GM18519 (cell line): ENCODE measurements around the gene MS4A2.
"Not testable (repeated sequence)": the region's sequence is repeated elsewhere in the genome, so short reads cannot be mapped to it uniquely, and the experiment has no call there.

Experiments
- ATAC-seq: cut with Tn5 transposase; IDR thresholded peaks from one replicate; pipeline ENCODE4 v1.9.1; 2021; ENCODE audit warnings: mild to moderate bottlenecking, moderate library complexity; ENCODE audit not compliant: unreplicated experiment, low FRiP score

MS4A2 gene

DNA sequence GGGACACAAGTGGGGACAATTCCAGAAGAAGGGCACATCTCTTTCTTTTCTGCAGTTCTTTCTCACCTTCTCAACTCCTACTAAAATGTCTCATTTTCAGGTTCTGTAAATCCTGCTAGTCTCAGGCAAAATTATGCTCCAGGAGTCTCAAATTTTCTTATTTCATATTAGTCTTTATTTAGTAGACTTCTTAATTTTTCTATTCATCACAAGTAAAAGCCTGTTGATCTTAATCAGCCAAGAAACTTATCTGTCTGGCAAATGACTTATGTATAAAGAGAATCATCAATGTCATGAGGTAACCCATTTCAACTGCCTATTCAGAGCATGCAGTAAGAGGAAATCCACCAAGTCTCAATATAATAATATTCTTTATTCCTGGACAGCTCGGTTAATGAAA lies at the start of gene MS4A2:
MS4A2 (plus strand) TSS at position 301 of the 400 bp plus-strand sequence. CDS start 102 bp downstream, outside the sequence.
- no peak for ATAC-seq

DNA sequence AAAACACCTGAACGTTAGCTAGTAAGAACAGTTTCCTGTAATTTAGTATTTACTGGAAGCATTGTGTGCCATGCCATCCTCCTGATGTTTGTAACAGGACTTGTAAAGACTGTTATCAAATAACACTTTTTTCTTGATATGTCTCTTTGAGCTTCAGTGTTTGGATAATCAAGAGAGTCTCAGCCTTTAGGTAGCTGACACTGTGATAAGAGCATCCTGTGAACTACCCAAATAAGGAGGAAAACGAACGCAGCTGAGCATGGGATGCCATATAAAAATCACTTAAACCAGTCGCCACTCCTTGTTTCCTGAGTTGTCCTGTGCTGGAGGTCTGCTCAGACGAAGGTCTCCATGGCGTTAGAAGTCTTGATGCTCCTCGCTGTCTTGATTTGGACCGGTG lies 48.4 kb upstream of the MS4A2 start, which contains the start of gene OOSP2:
OOSP2 (plus strand) TSS at position 301 of the 400 bp plus-strand sequence; CDS start at position 352, 51 bp downstream.
- no peak for ATAC-seq

DNA sequence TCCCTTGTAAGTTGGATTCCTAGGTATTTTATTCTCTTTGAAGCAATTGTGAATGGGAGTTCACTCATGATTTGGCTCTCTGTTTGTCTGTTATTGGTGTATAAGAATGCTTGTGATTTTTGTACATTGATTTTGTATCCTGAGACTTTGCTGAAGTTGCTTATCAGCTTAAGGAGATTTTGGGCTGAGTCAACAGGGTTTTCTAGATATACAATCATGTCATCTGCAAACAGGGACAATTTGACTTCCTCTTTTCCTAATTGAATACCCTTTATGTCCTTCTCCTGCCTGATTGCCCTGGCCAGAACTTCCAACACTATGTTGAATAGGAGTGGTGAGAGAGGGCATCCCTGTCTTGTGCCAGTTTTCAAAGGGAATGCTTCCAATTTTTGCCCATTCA lies 38.0 kb upstream of the MS4A2 start:
- not testable (repeated sequence) for ATAC-seq

DNA sequence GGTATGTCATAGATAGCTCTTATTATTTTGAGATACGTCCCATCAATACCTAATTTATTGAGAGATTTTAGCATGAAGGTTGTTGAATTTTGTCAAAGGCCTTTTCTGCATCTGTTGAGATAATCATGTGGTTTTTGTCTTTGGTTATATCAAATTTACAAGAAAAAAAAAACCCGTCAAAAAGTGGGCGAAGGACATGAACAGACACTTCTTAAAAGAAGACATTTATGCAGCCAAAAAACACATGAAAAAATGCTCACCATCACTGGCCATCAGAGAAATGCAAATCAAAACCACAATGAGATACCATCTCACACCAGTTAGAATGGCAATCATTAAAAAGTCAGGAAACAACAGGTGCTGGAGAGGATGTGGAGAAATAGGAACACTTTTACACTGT lies 37.6 kb upstream of the MS4A2 start:
- ATAC-seq: not testable (repeated sequence)

DNA sequence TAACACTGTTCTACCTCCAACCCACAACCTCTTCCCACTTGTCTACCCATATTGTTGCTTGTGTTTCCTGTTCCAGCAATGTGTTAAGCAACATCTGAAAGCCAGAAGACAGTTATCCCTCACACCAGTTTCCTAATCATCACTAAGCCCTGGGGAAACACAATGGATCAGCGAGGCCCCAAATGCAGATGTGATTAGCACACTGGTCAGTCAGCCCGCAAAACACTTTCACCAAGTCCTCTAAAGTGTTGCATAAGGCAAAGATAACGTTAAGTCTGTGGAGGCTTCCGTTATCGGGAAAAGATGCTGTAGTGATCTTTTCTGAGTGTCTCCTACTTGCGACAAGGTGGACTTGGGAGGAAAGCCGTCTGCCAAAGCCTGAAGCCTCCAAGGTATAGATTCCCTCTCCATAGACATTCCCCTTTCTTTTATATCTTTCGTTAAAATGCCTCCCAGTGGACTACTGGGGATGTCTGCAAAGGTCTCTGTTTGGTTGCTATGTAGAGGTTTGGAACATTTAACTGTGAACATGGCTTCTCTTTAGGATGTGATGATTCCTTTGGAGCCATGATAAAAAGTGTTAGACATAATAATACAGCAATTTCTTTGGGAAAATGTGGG lies 32.0 kb upstream of the MS4A2 start, which contains the start of gene MS4A3:
MS4A3 (plus strand) TSS at position 317 of the 621 bp plus-strand sequence. CDS start 4,496 bp downstream, outside the sequence.
- no peak for ATAC-seq

DNA sequence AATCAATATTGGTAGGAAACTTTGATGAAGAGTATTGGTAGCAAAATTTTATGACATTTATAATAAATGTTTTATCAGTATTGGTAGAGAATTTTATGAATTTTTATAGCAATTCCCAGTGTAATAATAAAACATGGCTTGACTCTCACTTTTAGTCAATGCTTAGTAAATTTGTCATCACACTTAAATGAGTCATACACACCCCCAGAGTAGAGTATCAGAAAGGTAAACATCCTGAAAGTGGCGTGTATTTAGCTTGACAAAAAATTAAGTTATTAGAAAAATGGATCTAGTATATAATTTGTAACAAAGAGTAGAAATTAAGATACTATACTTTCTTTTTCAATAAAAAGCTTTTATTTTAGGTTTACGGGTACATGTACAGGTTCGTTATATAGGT lies 29.4 kb upstream of the MS4A2 start:
- no peak for ATAC-seq

DNA sequence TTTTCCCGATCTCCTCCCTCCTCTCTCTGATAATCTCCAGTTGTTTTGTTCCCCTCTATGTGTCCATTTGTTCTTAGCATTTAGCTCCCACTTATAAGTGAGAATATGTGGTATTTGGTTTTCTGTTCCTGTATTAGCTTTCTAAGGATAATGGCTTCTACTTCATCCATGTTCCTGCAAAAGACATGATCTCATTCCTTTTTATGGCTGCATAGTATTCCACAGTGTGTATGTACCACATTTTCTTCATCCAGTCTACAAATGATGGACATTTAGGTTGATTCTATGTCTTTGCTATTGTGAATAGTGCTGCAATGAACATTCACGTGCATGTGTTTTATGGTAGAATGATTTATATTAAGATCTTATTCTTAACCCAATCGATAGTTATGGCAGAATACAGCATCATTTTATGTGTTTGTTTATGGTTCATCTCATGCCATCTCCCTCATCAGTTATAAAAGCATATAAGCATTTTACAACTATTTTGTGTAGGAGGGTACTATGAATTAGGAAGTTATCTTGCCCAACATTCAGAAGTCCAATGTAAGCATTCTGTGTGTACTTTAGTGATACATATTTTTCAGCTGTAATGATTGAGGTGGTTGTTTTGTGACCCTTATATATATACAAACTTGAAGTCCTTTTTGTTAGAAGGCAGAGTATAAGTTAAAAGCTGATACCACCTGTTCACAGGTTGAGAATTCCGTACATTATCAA lies 28.8 kb upstream of the MS4A2 start:
- no peak for ATAC-seq

DNA sequence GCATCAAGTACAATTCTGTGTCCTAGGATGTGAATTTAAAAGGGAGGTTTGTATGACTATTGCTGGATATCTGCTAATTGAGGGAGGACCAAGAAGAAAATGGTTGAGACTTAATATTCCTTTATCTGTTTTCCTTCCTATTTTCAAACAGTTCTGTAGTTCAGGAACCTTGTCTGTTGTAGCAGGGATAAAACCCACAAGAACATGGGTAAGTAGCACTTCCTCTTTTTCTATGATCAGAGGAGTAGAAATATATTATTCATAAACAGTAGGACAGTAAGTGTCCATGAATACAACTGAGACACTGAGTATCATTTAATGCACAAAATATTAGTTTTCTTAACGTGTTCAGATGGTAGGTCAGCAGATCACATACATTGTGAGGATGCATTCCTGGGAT lies 24.4 kb upstream of the MS4A2 start:
- ATAC-seq: no peak

DNA sequence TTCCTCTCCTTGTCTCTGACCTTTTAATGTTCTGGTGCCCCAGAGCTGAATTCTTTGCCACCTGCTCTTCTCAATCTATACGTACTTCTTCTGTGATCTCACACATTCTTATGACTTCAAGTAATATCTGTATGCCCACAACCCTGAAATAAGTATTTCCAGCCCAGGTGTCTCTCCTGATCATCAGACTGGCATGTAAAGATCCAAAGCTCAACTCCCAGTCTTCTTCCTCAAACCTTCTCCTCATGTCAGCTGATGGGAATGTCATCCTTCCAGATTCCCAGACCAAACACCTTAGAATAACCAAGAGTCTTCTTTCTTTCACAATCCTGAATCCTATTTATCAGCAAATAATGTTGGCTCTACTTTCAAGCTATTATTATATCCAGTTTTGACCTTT lies 22.7 kb upstream of the MS4A2 start:
- ATAC-seq: no peak

DNA sequence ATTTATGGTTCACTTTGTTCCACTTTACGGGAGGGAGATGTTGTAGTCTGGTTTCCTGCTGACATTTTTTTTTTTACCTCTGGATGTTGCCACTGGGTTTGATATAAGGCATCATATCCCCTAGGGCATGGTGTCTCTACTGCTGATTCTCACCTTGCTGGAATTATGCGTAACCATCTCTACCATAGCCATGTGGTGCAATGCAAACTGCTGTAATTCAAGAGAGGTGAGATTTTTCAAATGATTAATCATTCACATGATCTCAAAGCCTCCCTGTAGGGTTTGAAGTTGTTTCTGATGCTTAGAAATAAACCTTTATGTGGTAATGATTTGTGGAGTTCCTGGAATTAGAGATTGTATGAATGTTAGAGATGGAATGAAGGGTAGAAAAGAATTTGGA lies 19.0 kb upstream of the MS4A2 start:
- no peak for ATAC-seq

DNA sequence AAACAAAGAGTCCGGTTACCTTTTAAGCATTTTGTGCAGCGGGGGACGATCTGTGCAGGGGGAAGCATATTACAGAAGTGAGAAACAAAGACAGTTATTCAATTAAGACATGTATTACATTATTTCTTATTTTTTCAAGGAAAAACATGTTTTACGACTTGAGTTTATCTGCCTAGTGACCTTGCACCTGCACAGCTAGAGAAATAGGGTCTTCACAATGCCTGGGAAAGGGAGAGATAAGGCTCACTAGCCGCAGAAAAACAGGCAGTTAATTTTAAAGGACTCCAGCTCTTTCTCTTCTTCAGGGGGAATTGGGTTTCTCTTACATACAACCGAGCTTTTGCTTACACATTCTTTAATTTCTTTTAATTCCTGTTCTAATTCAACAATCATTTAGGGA lies 16.8 kb upstream of the MS4A2 start:
- ATAC-seq: not testable (repeated sequence)

DNA sequence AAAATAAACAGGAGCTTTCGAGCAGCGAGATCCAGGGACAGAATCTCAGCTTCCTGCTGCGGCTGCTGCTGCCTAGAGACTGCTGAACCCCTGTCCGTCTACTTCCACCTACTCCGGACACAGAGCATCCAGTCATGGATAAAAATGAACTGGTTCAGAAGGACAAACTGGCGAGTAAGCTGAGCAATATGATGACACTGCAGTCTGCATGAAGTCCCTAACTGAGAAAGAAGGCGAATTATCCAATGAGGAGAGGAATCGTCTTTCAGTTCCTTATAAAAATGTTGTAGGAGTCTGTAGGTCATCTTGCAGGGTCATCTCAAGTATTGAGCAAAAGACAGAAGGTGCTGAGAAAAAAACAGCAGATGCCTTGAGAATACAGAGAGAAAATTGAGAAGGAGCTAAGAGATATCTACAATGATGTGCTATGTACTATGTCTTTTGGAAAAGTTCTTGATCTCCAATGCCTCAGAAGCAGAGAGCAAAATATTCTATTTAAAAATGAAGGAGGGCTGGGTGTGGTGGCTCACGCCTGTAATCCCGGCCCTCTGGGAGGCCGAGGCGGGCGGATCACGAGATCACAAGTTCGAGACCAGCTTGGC lies 11.1 kb upstream of the MS4A2 start:
- ATAC-seq: no peak

DNA sequence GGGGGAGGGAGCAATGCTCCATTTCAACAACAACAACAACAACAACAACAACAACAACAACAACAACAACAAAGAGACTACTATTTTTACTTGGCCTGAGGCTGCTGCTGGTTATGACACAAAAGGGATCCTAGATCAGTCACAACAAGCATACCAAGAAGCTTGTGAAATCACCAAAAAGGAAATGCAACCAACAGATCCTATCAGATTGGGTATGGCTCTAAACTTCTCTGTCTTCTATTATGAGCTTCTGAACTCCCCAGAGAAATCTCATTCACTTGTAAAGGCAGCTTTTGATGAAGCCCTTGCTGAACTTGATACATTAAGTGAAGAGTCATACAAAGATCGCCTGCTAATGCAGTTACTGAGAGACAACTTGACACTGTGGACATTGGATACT lies 10.5 kb upstream of the MS4A2 start:
- no peak for ATAC-seq

DNA sequence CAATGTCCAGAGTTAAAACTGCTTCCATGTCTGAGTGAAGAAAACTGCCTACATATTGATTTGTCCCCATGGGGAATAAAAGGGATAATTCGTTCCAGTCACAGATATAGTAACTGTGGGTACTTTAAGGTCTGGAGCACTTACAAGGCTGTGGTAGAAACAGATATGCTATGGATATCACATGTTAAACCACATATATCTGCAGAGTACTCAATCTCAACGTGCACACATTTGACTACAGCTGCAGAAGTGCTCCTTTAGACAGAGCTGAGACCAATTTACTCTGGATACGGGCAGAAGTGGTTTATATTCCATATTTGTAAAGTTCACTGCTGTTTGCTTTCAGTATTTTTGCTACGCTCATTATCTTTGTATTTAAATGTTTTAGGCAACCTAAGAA lies 9.7 kb upstream of the MS4A2 start:
- ATAC-seq: no peak

DNA sequence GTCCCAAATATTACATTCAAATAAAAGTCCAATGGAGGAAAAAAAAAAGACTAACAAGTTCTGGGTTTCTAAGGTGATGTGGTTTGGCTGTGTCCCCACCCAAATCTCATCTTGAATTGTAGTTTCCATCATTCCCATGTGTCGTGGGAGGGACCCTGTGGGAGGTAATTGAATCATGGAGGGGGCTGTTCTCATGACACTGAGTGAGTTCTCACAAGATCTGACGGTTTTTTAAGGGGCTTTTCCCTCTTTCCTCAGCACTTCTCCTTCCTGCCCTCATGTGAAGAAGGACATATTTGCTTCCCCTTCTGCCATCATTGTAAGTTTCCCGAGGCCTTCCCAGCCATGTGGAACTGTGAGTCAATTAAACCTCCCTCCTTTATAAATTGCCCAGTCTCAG lies 7.9 kb upstream of the MS4A2 start:
- ATAC-seq: no peak

DNA sequence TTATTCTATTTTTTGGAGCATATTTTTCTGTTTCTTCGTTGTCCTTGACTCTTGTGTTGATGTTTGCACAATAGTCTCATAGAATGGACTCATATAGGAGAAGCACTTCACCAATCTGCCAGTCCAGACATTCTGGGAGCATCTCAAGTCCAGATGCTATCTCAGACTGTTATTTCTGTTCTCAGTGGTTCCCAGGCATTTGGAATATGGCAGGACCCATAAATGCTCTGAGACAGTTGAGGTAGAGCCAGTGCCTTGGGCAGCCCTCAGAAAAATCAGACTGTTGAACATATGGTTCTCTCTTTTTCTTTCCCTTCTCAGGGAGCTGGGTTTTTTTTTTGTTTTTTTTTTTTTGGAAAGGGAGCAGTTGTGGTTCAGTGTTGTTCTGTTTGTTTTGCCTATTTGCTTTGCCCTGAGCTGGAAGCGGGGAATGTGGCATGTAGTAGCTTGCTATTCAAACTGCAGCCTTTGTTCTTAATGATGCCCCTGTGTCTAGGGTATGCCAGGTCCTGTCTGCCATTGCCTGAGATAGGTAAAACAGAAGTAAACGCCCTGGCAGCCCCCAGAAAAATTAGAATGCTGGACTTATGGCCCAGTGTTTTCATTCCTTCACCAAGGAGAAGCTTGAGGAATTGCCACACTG lies 3.7 kb upstream of the MS4A2 start:
- no peak for ATAC-seq

DNA sequence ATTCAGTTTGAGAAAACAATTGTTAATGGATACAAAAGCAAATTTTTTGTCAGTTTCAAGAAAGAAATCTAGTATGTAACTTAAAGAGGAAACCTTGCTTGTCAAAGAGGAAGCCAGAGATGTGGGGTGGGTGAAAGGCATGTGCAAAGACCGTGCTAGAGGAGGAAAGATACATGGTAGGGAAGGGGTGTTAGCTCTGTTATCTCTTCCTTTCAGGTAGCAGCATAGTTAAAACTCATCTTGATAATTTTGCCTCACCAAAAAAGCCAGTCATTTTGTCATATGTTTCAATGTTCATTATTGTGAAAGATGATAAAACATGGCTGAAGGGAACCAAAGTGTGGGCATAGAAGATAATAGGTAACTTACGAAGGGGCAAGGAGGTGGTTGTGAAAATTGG lies 2.6 kb upstream of the MS4A2 start:
- no peak for ATAC-seq

DNA sequence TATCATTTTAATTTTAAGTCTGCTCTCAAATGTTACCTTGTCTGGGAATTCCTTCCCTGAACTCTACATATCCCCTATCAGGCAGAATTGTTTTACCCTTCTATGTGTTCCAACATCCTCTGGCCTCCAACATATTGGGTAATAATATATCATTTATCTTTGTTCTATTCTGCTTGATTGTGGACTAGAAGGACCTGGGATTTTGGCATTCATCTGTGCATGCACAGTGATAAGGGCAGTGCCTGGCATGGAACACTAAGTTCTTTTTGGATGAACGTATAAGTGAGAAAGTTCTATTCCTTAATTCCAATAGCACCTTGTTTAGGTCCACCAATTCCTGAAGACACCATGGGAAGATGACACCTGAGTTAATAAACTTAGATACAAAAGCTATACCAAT lies 1.2 kb upstream of the MS4A2 start:
- ATAC-seq: no peak

DNA sequence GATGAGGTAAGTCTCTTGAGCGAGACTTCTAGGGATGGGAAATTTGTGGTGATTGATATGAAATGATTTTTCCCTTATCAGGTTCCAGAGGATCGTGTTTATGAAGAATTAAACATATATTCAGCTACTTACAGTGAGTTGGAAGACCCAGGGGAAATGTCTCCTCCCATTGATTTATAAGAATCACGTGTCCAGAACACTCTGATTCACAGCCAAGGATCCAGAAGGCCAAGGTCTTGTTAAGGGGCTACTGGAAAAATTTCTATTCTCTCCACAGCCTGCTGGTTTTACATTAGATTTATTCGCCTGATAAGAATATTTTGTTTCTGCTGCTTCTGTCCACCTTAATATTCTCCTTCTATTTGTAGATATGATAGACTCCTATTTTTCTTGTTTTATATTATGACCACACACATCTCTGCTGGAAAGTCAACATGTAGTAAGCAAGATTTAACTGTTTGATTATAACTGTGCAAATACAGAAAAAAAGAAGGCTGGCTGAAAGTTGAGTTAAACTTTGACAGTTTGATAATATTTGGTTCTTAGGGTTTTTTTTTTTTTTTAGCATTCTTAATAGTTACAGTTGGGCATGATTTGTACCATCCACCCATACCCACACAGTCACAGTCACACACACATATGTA lies 7.1 kb downstream of the MS4A2 start:
- ATAC-seq: no peak

DNA sequence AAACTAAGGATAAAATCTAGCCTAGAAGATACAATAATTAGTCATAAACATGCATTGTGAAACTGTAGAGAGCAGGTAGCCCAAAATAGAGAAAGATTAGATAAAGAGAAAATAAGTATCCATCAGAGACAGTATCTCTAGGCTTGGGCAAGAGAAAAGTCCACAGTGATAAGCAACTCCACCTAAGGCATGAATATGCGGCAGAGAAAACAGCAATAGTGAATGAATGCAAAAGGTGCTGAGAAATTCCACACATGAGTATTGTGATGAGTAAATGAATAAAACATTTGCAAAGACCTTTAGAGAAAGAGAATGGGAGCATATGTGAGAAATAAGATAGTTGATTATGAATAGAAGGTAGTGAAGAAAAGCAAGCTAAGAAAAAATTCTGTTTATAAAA lies 8.7 kb downstream of the MS4A2 start:
- ATAC-seq: no peak

DNA sequence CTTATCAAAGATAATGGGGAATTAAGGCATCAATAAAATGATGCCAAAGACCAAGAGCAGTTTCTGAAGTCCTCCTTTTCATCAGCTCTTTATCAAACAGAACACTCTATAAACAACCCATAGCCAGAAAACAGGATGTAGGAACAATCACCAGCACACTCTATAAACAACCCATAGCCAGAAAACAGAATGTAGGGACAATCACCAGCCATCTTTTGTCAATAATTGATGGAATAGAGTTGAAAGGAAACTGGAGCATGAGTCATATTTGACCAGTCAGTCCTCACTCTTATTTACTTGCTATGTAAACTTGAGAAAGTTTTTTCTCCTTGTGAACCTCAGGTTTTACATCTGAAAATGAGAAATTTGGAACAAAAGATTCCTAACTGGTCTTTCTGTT lies 10.0 kb downstream of the MS4A2 start:
- ATAC-seq: no peak
